Lower leg skin (tissue), 3 donors: ENCODE results near the gene PPFIA4.

Experiments
- CTCF ChIP-seq, 3 donors: fragments of 450-650 bp; IDR thresholded peaks; one replicate each; pipeline ENCODE4 v1.5.1; 2016; ENCODE audit warnings: antibody characterized with exemption in 3 of 3, mild to moderate bottlenecking in 3 of 3, moderate library complexity in 2 of 3
- POLR2A ChIP-seq, 2 donors: fragments of 450-650 bp; IDR thresholded peaks; one replicate each; pipeline ENCODE4 v1.6.1; 2016 to 2017; ENCODE audit warnings: antibody characterized with exemption in 2 of 2, mild to moderate bottlenecking in 1 of 2, moderate library complexity in 1 of 2

DNA sequence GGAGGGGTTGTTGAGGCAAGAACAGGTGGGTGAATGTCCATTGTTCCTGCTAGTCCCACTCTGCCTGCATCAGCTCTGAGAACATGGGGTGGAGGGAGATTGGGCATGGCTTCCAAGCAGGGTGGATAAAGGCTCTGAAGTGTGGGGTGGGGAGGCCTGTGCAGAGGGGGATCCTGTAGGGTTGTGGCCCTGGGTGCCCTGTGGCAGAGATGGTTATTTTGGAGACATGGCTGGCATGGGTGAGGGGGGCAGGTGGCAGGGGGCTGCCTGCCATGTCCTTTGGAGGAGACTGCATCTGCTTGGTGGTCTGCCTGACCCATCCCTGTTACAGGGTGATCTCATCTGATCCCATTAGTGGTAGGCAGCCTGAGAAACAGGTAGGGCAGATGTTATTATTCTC lies 48.3 kb downstream of the PPFIA4 start:
- TF ChIP-seq CTCF (IDR thresholded peaks at IDR 0.05) (no peak), POLR2A (IDR thresholded peaks at IDR 0.05) (no peak)
